Measurements from ENCODE around the gene SS18L1. TPM values are rescaled to one million over a fixed set of nuclear protein-coding genes. Genes with fewer than 3 reads are reported as not detected.

The SS18L1 gene
- total and polyA plus RNA-seq, 2 experiments from 2014 or later = 6.5 to 32.6 TPM

DNA sequence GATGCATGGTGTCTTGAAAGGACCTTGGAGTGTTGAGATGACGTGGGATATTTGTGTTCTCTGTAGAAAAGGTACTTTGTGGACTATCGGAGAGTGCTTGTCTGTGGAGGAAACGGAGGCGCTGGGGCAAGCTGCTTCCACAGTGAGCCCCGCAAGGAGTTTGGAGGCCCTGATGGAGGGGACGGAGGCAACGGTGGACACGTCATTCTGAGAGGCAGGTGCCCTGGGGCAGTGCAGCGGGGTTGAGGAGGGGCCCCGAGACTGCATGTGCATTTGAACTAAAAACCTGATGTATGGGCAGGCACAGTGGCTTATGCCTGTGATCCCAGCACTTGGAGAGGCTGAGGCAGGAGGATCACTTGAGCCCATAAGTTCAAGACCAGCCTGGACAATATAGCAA, 52.2 kb downstream of the SS18L1 start:
- Histone ChIP-seq H3K36me3 (ENCODE audit: insufficient read depth) (no peaks in the 10 kb centered on the region; the same call in none of the 2 replicates), H3K79me2 (replicated peaks; ENCODE audit: insufficient read depth) (no peaks in the 10 kb centered on the region), H3K27me3 (ENCODE audit: insufficient read depth) (no peaks in the 10 kb centered on the region), H3K27ac (ENCODE audit: low read depth) (no peak overlapping the region), H3K4me3 (no peak overlapping the region), H3F3A (replicated peaks; ENCODE audit: low read depth) (no peaks in the 10 kb centered on the region), H2AFZ (no peak overlapping the region), H3K4me1 (ENCODE audit: insufficient read depth) (no peaks in the 10 kb centered on the region), H3K4me2 (no peak overlapping the region), H3K9me2 (ENCODE audit: insufficient read depth) (no peaks in the 10 kb centered on the region), H4K20me1 (replicated peaks; ENCODE audit: insufficient read depth) (no peaks in the 10 kb centered on the region; the same call in 1 of the 2 replicates)
- DNase-seq (ENCODE audit: low spot score) (no peak), ATAC-seq (no peak)
- H3K4me3 Mint-ChIP-seq = no peak overlapping the region
- H3K4me1 Mint-ChIP-seq = no peaks in the 10 kb centered on the region
- no peak overlapping the region for H3K27ac Mint-ChIP-seq
- peaks cover 29% of the 10 kb centered on the region for H3K36me3 Mint-ChIP-seq (ENCODE audit: low read depth)
- no peaks in the 10 kb centered on the region for H3K9me3 Mint-ChIP-seq
- peaks cover 3% of the 10 kb centered on the region for H3K27me3 Mint-ChIP-seq (ENCODE audit: insufficient read depth, low read depth, poor library complexity)
- TF ChIP-seq JUNB (IDR thresholded peaks at IDR 0.05; ENCODE audit: unreplicated experiment) (no peak), ZNF331 (CRISPR knock-in tag; IDR thresholded peaks at IDR 0.05; ENCODE audit: low read depth) (no peak), ZNF114 (CRISPR knock-in tag; IDR thresholded peaks at IDR 0.05) (no peak), NANOG (IDR thresholded peaks at IDR 0.05; ENCODE audit: borderline replicate concordance) (no peak), EZH2phosphoT487 (IDR thresholded peaks at IDR 0.05; ENCODE audit: unreplicated experiment) (no peak), EZH2 (IDR thresholded peaks at IDR 0.05; ENCODE audit: low read depth, unreplicated experiment) (no peak), STAT1 (IDR thresholded peaks at IDR 0.05; ENCODE audit: unreplicated experiment) (no peak), POLR2AphosphoS5 (IDR thresholded peaks at IDR 0.05; ENCODE audit: low read depth) (no peak), CREB1 (CRISPR knock-in tag; IDR thresholded peaks at IDR 0.05; ENCODE audit: low read depth) (no peak)
- TF ChIP-seq, protein P1, sequence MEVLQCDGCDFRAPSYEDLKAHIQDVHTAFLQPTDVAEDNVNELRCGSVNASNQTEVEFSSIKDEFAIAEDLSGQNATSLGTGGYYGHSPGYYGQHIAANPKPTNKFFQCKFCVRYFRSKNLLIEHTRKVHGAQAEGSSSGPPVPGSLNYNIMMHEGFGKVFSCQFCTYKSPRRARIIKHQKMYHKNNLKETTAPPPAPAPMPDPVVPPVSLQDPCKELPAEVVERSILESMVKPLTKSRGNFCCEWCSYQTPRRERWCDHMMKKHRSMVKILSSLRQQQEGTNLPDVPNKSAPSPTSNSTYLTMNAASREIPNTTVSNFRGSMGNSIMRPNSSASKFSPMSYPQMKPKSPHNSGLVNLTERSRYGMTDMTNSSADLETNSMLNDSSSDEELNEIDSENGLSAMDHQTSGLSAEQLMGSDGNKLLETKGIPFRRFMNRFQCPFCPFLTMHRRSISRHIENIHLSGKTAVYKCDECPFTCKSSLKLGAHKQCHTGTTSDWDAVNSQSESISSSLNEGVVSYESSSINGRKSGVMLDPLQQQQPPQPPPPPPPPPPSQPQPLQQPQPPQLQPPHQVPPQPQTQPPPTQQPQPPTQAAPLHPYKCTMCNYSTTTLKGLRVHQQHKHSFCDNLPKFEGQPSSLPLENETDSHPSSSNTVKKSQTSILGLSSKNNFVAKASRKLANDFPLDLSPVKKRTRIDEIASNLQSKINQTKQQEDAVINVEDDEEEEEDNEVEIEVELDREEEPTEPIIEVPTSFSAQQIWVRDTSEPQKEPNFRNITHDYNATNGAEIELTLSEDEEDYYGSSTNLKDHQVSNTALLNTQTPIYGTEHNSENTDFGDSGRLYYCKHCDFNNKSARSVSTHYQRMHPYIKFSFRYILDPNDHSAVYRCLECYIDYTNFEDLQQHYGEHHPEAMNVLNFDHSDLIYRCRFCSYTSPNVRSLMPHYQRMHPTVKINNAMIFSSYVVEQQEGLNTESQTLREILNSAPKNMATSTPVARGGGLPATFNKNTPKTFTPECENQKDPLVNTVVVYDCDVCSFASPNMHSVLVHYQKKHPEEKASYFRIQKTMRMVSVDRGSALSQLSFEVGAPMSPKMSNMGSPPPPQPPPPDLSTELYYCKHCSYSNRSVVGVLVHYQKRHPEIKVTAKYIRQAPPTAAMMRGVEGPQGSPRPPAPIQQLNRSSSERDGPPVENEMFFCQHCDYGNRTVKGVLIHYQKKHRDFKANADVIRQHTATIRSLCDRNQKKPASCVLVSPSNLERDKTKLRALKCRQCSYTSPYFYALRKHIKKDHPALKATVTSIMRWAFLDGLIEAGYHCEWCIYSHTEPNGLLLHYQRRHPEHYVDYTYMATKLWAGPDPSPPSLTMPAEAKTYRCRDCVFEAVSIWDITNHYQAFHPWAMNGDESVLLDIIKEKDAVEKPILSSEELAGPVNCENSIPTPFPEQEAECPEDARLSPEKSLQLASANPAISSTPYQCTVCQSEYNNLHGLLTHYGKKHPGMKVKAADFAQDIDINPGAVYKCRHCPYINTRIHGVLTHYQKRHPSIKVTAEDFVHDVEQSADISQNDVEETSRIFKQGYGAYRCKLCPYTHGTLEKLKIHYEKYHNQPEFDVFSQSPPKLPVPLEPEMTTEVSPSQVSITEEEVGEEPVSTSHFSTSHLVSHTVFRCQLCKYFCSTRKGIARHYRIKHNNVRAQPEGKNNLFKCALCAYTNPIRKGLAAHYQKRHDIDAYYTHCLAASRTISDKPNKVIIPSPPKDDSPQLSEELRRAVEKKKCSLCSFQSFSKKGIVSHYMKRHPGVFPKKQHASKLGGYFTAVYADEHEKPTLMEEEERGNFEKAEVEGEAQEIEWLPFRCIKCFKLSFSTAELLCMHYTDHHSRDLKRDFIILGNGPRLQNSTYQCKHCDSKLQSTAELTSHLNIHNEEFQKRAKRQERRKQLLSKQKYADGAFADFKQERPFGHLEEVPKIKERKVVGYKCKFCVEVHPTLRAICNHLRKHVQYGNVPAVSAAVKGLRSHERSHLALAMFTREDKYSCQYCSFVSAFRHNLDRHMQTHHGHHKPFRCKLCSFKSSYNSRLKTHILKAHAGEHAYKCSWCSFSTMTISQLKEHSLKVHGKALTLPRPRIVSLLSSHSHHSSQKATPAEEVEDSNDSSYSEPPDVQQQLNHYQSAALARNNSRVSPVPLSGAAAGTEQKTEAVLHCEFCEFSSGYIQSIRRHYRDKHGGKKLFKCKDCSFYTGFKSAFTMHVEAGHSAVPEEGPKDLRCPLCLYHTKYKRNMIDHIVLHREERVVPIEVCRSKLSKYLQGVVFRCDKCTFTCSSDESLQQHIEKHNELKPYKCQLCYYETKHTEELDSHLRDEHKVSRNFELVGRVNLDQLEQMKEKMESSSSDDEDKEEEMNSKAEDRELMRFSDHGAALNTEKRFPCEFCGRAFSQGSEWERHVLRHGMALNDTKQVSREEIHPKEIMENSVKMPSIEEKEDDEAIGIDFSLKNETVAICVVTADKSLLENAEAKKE (CRISPR knock-in tag; IDR thresholded peaks at IDR 0.05) = no peak
- TF ChIP-seq, protein P2, sequence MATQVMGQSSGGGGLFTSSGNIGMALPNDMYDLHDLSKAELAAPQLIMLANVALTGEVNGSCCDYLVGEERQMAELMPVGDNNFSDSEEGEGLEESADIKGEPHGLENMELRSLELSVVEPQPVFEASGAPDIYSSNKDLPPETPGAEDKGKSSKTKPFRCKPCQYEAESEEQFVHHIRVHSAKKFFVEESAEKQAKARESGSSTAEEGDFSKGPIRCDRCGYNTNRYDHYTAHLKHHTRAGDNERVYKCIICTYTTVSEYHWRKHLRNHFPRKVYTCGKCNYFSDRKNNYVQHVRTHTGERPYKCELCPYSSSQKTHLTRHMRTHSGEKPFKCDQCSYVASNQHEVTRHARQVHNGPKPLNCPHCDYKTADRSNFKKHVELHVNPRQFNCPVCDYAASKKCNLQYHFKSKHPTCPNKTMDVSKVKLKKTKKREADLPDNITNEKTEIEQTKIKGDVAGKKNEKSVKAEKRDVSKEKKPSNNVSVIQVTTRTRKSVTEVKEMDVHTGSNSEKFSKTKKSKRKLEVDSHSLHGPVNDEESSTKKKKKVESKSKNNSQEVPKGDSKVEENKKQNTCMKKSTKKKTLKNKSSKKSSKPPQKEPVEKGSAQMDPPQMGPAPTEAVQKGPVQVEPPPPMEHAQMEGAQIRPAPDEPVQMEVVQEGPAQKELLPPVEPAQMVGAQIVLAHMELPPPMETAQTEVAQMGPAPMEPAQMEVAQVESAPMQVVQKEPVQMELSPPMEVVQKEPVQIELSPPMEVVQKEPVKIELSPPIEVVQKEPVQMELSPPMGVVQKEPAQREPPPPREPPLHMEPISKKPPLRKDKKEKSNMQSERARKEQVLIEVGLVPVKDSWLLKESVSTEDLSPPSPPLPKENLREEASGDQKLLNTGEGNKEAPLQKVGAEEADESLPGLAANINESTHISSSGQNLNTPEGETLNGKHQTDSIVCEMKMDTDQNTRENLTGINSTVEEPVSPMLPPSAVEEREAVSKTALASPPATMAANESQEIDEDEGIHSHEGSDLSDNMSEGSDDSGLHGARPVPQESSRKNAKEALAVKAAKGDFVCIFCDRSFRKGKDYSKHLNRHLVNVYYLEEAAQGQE (IDR thresholded peaks at IDR 0.05; ENCODE audit: unreplicated experiment) = no peak
- TF ChIP-seq, protein P3, sequence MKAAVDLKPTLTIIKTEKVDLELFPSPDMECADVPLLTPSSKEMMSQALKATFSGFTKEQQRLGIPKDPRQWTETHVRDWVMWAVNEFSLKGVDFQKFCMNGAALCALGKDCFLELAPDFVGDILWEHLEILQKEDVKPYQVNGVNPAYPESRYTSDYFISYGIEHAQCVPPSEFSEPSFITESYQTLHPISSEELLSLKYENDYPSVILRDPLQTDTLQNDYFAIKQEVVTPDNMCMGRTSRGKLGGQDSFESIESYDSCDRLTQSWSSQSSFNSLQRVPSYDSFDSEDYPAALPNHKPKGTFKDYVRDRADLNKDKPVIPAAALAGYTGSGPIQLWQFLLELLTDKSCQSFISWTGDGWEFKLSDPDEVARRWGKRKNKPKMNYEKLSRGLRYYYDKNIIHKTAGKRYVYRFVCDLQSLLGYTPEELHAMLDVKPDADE (IDR thresholded peaks at IDR 0.05) = no peak
- TF ChIP-seq, protein P4, sequence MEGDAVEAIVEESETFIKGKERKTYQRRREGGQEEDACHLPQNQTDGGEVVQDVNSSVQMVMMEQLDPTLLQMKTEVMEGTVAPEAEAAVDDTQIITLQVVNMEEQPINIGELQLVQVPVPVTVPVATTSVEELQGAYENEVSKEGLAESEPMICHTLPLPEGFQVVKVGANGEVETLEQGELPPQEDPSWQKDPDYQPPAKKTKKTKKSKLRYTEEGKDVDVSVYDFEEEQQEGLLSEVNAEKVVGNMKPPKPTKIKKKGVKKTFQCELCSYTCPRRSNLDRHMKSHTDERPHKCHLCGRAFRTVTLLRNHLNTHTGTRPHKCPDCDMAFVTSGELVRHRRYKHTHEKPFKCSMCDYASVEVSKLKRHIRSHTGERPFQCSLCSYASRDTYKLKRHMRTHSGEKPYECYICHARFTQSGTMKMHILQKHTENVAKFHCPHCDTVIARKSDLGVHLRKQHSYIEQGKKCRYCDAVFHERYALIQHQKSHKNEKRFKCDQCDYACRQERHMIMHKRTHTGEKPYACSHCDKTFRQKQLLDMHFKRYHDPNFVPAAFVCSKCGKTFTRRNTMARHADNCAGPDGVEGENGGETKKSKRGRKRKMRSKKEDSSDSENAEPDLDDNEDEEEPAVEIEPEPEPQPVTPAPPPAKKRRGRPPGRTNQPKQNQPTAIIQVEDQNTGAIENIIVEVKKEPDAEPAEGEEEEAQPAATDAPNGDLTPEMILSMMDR (conservative IDR thresholded peaks at IDR 0.05; ENCODE audit: low read depth in 2 of 2) = no peak
